Fibroblast of the aortic adventitia (primary cell): Measurements from ENCODE around the gene C2orf69. TPM values are rescaled to one million over a fixed set of nuclear protein-coding genes. Genes with fewer than 3 reads are reported as not detected.

Source experiments
- DNase-seq: peaks from one replicate; pipeline ENCODE4 v3.0.0-alpha.2; 2010; ENCODE audit warnings: low read depth
- H3K4me3 ChIP-seq: 2 replicates; pipeline ENCODE4 v1.5.1; 2011; ENCODE audit warnings: low read depth, mild to moderate bottlenecking, control low read depth, low read length, moderate library complexity
- total RNA-seq: library from RNA; depleted of rRNA; stranded (reverse); fragments of >200 nt; gene quantifications from 2 replicates; pipeline ENCODE4 v1.2.3, GENCODE V29; 2012; ENCODE audit warnings: low replicate concordance
- TF ChIP-seq, protein P1 (sequence below): IDR thresholded peaks from 2 replicates; pipeline ENCODE4 v1.5.1; 2011; ENCODE audit warnings: mild to moderate bottlenecking, low read length, control low read depth, inconsistent platforms; ENCODE audit not compliant: insufficient read depth

C2orf69 gene
- total RNA-seq, 1 donor = 22.2 TPM

DNA sequence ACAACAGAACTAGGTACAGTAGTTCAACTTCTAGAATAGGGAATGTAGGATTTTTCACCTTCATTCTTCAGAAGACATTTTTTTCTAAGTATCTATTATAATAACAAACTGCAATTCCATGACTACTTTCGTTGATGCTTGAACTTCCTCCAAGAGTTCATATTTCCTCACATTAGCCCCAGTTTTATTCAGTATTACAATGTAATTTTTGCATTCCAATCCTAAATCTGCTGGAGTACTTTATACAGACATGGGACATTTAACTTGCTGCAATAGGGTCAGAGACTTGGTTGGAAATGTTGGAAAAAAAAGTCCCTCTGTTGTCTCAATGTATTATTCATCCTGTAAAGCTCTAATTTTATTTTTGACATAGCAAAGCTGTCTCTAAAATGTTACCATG lies 40.5 kb upstream of the C2orf69 start:
- H3K4me3 ChIP-seq = no peak overlapping the region
- TF ChIP-seq, protein P1, sequence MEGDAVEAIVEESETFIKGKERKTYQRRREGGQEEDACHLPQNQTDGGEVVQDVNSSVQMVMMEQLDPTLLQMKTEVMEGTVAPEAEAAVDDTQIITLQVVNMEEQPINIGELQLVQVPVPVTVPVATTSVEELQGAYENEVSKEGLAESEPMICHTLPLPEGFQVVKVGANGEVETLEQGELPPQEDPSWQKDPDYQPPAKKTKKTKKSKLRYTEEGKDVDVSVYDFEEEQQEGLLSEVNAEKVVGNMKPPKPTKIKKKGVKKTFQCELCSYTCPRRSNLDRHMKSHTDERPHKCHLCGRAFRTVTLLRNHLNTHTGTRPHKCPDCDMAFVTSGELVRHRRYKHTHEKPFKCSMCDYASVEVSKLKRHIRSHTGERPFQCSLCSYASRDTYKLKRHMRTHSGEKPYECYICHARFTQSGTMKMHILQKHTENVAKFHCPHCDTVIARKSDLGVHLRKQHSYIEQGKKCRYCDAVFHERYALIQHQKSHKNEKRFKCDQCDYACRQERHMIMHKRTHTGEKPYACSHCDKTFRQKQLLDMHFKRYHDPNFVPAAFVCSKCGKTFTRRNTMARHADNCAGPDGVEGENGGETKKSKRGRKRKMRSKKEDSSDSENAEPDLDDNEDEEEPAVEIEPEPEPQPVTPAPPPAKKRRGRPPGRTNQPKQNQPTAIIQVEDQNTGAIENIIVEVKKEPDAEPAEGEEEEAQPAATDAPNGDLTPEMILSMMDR = no peak
- peak; percentile 9 for DNase-seq

DNA sequence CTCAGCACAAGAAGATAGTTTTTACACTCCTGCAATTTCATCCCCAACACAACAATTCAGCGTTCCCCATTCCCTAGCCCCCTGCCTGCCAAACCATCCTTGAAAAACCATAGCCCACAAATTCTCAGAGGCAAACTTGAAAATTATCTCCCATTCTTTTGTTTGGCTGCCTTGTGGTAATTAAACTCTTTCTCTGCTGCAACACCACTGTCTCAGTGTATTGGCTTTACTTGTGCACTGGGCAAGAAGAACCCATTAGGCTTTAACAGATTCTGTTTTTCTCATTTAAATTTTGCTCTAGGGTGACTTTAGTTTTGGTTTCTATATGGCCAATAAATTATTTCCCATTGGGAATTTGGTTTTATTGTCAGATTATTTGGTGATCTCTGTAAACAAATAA lies 36.9 kb upstream of the C2orf69 start:
- TF ChIP-seq, protein P1 = no peak
- no peak for DNase-seq

DNA sequence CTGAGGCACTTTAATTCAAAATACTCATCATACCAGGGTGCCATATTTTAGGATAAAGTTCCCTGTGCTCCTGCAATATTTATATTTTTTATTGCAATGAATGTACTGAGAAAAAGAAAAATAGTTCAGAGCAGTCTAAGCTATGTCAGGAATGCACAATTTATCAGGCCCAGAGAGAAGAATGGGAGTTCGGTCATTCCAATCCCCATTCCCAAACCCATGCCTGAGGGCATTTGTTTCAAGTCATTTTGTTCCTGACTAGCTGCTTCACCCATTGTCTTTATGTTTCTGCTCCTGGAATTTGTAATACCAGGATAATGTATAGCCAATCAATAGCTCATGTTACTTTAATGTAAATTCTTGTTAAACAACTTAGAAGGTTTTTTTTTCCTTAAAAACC lies 35.7 kb upstream of the C2orf69 start:
- H3K4me3 ChIP-seq = no peak overlapping the region
- peak; percentile 56 for DNase-seq
- TF ChIP-seq, protein P1 = no peak

More for the DNA sequence above, 36.9 kb upstream of the C2orf69 start:
- no peak overlapping the region for H3K4me3 ChIP-seq

DNA sequence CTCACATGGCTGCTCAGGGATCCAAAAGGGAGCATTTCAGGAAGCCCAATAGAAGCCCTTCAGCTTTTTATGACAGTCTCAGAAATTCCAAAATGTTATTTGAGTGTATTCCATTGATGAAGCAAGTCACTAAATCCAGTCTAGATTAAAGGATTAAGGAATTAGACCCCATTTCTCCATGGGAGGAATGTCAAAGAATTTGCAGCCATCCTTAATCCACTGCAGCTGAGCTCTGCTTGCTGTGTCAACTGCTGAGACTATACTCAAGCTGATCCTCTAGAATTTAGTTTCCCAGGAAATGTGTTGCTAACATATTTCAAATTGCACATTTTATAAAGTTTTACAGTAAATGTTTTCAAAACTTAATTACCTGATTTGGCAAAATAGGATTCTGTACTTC lies 28.4 kb upstream of the C2orf69 start:
- TF ChIP-seq, protein P1 = no peak
- DNase-seq = no peak

DNA sequence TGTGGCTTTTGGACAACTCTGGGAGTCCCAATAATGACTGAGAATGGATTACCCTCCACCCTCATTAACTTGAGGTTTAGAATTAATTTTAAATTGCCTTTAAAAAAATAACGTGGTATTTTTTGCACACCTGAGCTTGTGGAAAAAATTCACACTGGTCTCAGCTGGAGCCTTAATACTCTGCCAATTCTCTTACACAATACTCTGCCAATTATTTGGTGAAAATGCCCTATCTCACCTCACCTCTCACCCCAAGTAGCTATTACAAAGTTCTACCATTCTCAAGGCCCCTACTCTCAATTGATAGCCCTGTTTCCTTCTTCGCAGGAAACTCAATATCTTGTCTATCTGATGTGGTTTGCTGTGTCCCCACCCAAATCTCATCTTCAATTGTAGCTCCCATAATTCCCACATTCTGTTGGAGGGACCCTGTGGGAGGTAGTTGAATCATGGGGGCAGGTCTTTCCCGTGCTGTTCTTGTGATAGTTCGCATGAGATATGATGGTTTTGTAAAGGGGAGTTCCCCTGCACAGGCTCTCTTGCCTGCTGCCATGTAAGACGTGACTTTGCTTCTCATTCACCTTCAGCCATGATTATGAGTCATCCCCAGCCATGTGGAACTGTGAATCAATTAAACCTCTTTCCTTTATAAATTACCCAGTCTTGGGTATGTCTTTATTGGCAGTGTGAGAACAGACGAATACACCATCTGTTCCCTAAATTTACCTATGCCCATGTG lies 27.4 kb upstream of the C2orf69 start:
- DNase-seq = no peak
- TF ChIP-seq, protein P1 = no peak
- H3K4me3 ChIP-seq = no peak overlapping the region

More for the DNA sequence above, 28.4 kb upstream of the C2orf69 start:
- no peak overlapping the region for H3K4me3 ChIP-seq

DNA sequence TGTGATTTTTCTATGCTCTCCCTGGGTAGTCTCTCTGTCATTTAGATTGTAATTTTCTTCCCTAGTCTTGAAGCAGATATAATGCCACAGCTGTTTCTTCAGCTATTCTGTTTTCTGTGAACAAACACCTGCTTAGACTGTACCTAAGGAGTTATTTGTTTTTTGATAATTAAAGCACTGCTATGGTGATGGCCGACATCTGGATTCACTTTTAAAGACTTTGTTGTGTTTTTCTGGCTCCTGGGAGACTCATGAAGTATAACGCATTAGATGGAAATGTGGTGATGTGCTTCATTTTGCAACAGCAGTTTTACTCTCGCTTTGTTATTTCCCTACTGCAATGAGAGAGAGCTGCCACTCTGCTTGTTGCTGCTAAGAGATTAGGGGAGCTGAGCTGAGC lies 15.7 kb upstream of the C2orf69 start:
- no peak overlapping the region for H3K4me3 ChIP-seq
- no peak for DNase-seq
- TF ChIP-seq, protein P1 = no peak

DNA sequence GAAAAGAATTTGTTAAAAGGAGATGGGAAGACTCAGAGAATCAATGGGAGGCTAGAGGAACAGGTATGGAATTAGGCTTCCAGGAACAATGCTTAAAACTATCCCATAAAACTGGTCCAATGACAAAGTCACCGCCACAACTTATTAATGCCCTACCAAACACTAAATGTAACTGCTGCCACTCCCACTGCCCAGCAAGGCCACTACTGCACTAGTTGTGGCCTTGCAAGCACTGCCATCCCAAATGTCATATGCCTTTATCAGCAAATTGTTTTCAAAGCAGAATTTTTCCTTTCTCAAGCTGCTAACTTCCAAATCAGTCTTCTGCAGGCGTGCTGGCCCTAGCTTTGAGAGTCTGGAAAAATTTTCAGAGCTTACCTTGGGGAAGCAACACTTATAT lies 14.5 kb upstream of the C2orf69 start:
- TF ChIP-seq, protein P1 = no peak
- DNase-seq = no peak
- no peak overlapping the region for H3K4me3 ChIP-seq
